K562 (cell line): ENCODE data around the gene ZCWPW1. TPM values are rescaled to one million over a fixed set of nuclear protein-coding genes. Genes with fewer than 3 reads are reported as not detected.
A peak's percentile ranks its signal among the peaks of the same experiment; 100 is the strongest.

Source experiments
- ATAC-seq: fragments of 200-7000 bp; cut with Tn5 transposase; 3 replicates; pipeline ENCODE4 v1.9.1; 2020; ENCODE audit warnings: moderate library complexity
- BruUV-seq: library from RNA; stranded (reverse); fragments of 400-500 nt; replicated peaks from 2 replicates; lab custom pipeline; 2021; lab: Mats Ljungman, UMichigan
- CTCF ChIA-PET: fragments of 300-600 bp; formaldehyde crosslinking; extraction: SDS; loops from one replicate; lab custom pipeline; 2021; ENCODE audit warnings: low intra/inter-chr PET ratio; lab: Yijun Ruan, JAX
- POLR2A ChIA-PET: fragments of 300-600, 350-650 bp; sonication (Branson Sonifier 250); formaldehyde crosslinking; extraction: SDS; loops from one replicate; lab custom pipeline; 2021; ENCODE audit warnings: antibody characterized with exemption, inconsistent platforms; lab: Yijun Ruan, JAX
- DNase-seq, 4 experiments: peaks; one replicate each; pipeline versions ENCODE4 v3.0.0 to v3.0.0-alpha.2; 2011 to 2018; ENCODE audit warnings: low spot score in 3 of 4, mixed read lengths in 3 of 4; ENCODE audit errors: extremely low read depth in 1 of 4
- FAIRE-seq: peaks from 2 replicates; lab custom pipeline; 2011; peaks lifted over from hg19 to GRCh38; lab: Jason Lieb, UNC
- H2AFZ ChIP-seq: 2 replicates; pipeline ENCODE4 v1.6.0; 2011; ENCODE audit warnings: low read depth, low read length, control low read depth, inconsistent platforms
- H3K27ac ChIP-seq: fragments of 200-600 bp; 3 replicates; pipeline ENCODE4 v1.8.0; 2011; ENCODE audit warnings: low read depth, mild to moderate bottlenecking, control low read depth, inconsistent platforms, low read length, moderate library complexity, mixed read lengths; ENCODE audit errors: extremely low read depth
- H3K27me3 ChIP-seq, 2 experiments: fragments of 300-600 bp in 1 of 2; 2 replicates in 1 of 2; 3 replicates in 1 of 2; pipeline versions ENCODE4 v1.6.0 to v1.8.0; 2011; ENCODE audit warnings: inconsistent platforms in 2 of 2, low read length in 2 of 2, mild to moderate bottlenecking in 1 of 2, mixed read lengths in 1 of 2, moderate library complexity in 1 of 2; ENCODE audit not compliant: control insufficient read depth in 2 of 2, insufficient read depth in 2 of 2
- H3K36me3 ChIP-seq: fragments of 300-600 bp; 3 replicates; pipeline ENCODE4 v1.8.0; 2011; ENCODE audit warnings: mild to moderate bottlenecking, low read length, inconsistent platforms; ENCODE audit not compliant: control insufficient read depth, insufficient read depth
- H3K4me1 ChIP-seq, 2 experiments: fragments of 200-600 bp in 1 of 2; replicated peaks in 1 of 2; 2 replicates in 1 of 2; 3 replicates in 1 of 2; pipeline versions ENCODE4 v1.5.1 to v1.8.0; 2011; ENCODE audit warnings: inconsistent platforms in 2 of 2, low read length in 2 of 2, mild to moderate bottlenecking in 1 of 2, mixed read lengths in 1 of 2, moderate library complexity in 1 of 2; ENCODE audit not compliant: control insufficient read depth in 2 of 2, insufficient read depth in 2 of 2
- H3K4me2 ChIP-seq: 2 replicates; pipeline ENCODE4 v1.6.1; 2011; ENCODE audit warnings: low read length, control low read depth, inconsistent platforms, mixed read lengths; ENCODE audit not compliant: insufficient read depth
- H3K4me3 ChIP-seq: fragments of 200-600 bp; sonication (generic), shearing (Covaris generic); 2 replicates; pipeline ENCODE4 v1.5.1; 2016; ENCODE audit warnings: control low read depth, inconsistent platforms
- H3K79me2 ChIP-seq: fragments of 200-600 bp; 3 replicates; pipeline ENCODE4 v1.8.0; 2011; ENCODE audit warnings: low read length, inconsistent platforms; ENCODE audit not compliant: control insufficient read depth, insufficient read depth
- H3K9ac ChIP-seq, 2 experiments: 2 replicates each; pipeline versions ENCODE4 v1.6.0 to v1.6.1; 2011; ENCODE audit warnings: low read depth in 2 of 2, low read length in 2 of 2, control low read depth in 1 of 2, inconsistent platforms in 1 of 2, mild to moderate bottlenecking in 1 of 2, mixed read lengths in 1 of 2; ENCODE audit not compliant: insufficient read depth in 1 of 2
- H3K9me1 ChIP-seq: one replicate; pipeline ENCODE4 v1.6.0; 2011; ENCODE audit warnings: inconsistent platforms, mild to moderate bottlenecking, low read length, moderate library complexity; ENCODE audit not compliant: control insufficient read depth, insufficient read depth
- H3K9me3 ChIP-seq: replicated peaks from 2 replicates; pipeline ENCODE4 v1.5.1; 2011; ENCODE audit warnings: low read depth, low read length, inconsistent platforms; ENCODE audit not compliant: control insufficient read depth, insufficient read depth
- H4K20me1 ChIP-seq: replicated peaks from 2 replicates; pipeline ENCODE4 v1.6.1; 2011; ENCODE audit warnings: low read length, inconsistent platforms, mixed read lengths; ENCODE audit not compliant: control insufficient read depth, insufficient read depth
- CHD1 ChIP-seq: fragments of 200-600 bp; sonication (generic); IDR thresholded peaks from one replicate; pipeline ENCODE4 v1.6.1; 2012; ENCODE audit warnings: mild to moderate bottlenecking, moderate library complexity, low read length, inconsistent platforms
- PHF20 ChIP-seq: fragments of 450-650 bp; IDR thresholded peaks from 2 replicates; pipeline ENCODE4 v1.6.1; 2018; ENCODE audit not compliant: partially characterized antibody
- POLR2A ChIP-seq: fragments of 450-650 bp; conservative IDR thresholded peaks from 2 replicates; pipeline ENCODE4 v1.6.1; 2016
- POLR2AphosphoS5 ChIP-seq: IDR thresholded peaks from 2 replicates; pipeline ENCODE4 v1.6.1; 2011; ENCODE audit warnings: mild to moderate bottlenecking, low read depth, low read length, moderate library complexity; ENCODE audit not compliant: control insufficient read depth, insufficient read depth
- SUPT5H ChIP-seq: fragments of 450-650 bp; IDR thresholded peaks from 2 replicates; pipeline ENCODE4 v1.6.1; 2016
- THRB ChIP-seq: fragments of 450-650 bp; formaldehyde crosslinking; conservative IDR thresholded peaks from 2 replicates; pipeline ENCODE4 v1.4.0; 2022; ENCODE audit warnings: mild to moderate bottlenecking, missing genetic modification characterization
- WGBS: fragments of 100-300 bp; shearing (Covaris generic); methylation state at CpG from one replicate; pipeline ENCODE4 v1.1.6; 2016; ENCODE audit warnings: low coverage, mixed read lengths; ENCODE audit not compliant: insufficient coverage; ENCODE audit errors: missing lambda C conversion rate; 5-methylcytosine and 5-hydroxymethylcytosine counted together
- in situ Hi-C: fragments of 300-500 bp; cut with MboI; formaldehyde crosslinking; loops from 4 replicates; pipeline ENCODE4 v1.15.0; 2018; ENCODE audit warnings: inconsistent platforms, mixed read lengths
- intact Hi-C: fragments of 100-400 bp; cut with micrococcal nuclease; formaldehyde crosslinking; loops from 2 replicates; pipeline ENCODE4 v1.14.2; 2022
- polyA plus RNA-seq, 8 experiments: library from polyadenylated mRNA; depleted of rRNA in 4 of 8; stranded (reverse) in 5 of 8; unstranded in 3 of 8; fragments of >200 nt; fragmentation: Nextera tagmentation in 2 of 8; fragmentation: Illumina TruSeq in 1 of 8; extraction: Ambion mirVana in 2 of 8; extraction: Trizol in 1 of 8; gene quantifications; 2 replicates each; pipeline versions ENCODE4 v1.2.1 to v1.2.3, GENCODE V29; 2011 to 2014; ENCODE audit warnings: inconsistent platforms in 1 of 8, missing spikeins in 1 of 8
- total RNA-seq, 7 experiments: library from RNA; depleted of rRNA in 6 of 7; stranded (reverse); fragments of >200 nt in 6 of 7; fragmentation: Illumina TruSeq in 2 of 7; extraction: Trizol in 2 of 7; gene quantifications; 2 replicates each; pipeline versions ENCODE4 v1.2.1 to v1.2.3, GENCODE V29; 2011 to 2021; ENCODE audit warnings: low replicate concordance in 1 of 7

The ZCWPW1 gene
- total and polyA plus RNA-seq, 9 of the 15 experiments (the other 6 are each of a cell fraction or from before 2014, with no cell fraction given): 0.18 to 1.7 (median 1.2) TPM

DNA sequence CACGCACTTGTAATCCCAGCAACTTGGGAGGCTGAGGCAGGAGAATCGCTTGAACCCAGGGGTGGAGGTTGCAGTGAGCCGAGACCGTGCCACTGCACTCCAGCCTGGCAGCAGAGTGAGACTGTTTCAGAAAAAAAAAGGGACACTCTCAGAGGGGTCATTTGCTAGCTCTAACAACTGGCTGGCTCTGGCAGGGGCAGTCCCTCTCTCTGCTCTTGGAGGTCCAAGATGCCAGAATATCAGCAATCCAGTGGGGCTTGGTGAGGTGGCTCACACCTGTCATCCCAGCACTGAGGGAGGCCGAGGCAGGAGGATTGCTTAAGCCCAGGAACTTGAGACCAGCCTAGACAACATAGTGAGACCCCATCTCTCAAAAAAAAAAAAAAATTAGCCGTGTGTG, 57.8 kb downstream of the ZCWPW1 start:
- H3K9me3 ChIP-seq: no peaks in the 10 kb centered on the region
- H3K4me3 ChIP-seq: no peak overlapping the region
- POLR2A ChIA-PET: interaction anchor here (0.5 to 0.6 kb wide), 3 partner anchors 12 to 755 kb away, joined by 3 read pairs; no protein-coding TSS in a partner anchor
- no peak for DNase-seq
- H4K20me1 ChIP-seq: no peaks in the 10 kb centered on the region
- no TSS peak for BruUV-seq
- WGBS: 59% methylated on average over 6 of the region's 6 CpGs
- CTCF ChIA-PET: no interaction called here
- H3K9ac ChIP-seq: no peak overlapping the region
- intact Hi-C loops: loop anchor here (5.0 kb wide), 1 partner anchor 37 kb away; no protein-coding TSS in a partner anchor
- 0 out of 2 replicates have a peak, but pooled peaks have one; percentile 7 for TF ChIP-seq SUPT5H
- 0 out of 2 replicates have a peak, but pooled peaks have one; percentile 3 for TF ChIP-seq POLR2A
- TF ChIP-seq PHF20: no peak
- TF ChIP-seq, all 486 proteins: peak for 2
- peaks cover 4 to 47% of the 10 kb centered on the region in 2 experiments; a peak in 4 of 5 replicates for H3K4me1 ChIP-seq
- H3K9me1 ChIP-seq: no peaks in the 10 kb centered on the region
- no peak overlapping the region for H2AFZ ChIP-seq
- FAIRE-seq: no peak
- in situ Hi-C loops: no loop called here
- H3K27ac ChIP-seq: no peak overlapping the region
- H3K27me3 ChIP-seq: no peaks in the 10 kb centered on the region
- H3K79me2 ChIP-seq: no peaks in the 10 kb centered on the region
- peaks cover 11% of the 10 kb centered on the region; the same call in 1 of the 3 replicates for H3K36me3 ChIP-seq
- ATAC-seq: no peak
- no peak overlapping the region for H3K4me2 ChIP-seq

GRCh38 chr7:100370303-100370702, 58.2 kb downstream of the ZCWPW1 start:
- TF ChIP-seq CHD1: no peak
- TF ChIP-seq POLR2A: peak; percentile 8; the same call in 1 of the 2 replicates
- 0 out of 2 replicates have a peak, but pooled peaks have one; percentile 16 for TF ChIP-seq POLR2AphosphoS5
- 0 out of 2 replicates have a peak, but pooled peaks have one; percentile 47 for TF ChIP-seq THRB (CRISPR knock-in tag)
- TF ChIP-seq, all 486 proteins: peak for 3
- no peaks in the 10 kb centered on the region for H4K20me1 ChIP-seq
- DNase-seq (no peak), FAIRE-seq (no peak), ATAC-seq (no peak)
- no peaks in the 10 kb centered on the region for H3K27me3 ChIP-seq
- no peak overlapping the region for H2AFZ ChIP-seq
- no peak overlapping the region for H3K27ac ChIP-seq
- H3K36me3 ChIP-seq: peaks cover 11% of the 10 kb centered on the region; the same call in 1 of the 3 replicates
- ChIA-PET POLR2A (interaction anchor here (0.5 to 0.6 kb wide), 3 partner anchors 12 to 756 kb away, joined by 3 read pairs; no protein-coding TSS in a partner anchor), CTCF (no interaction called here)
- H3K4me2 ChIP-seq: no peak overlapping the region
- no peaks in the 10 kb centered on the region for H3K9me1 ChIP-seq
- in situ Hi-C loops: no loop called here
- no peaks in the 10 kb centered on the region for H3K9me3 ChIP-seq
- H3K9ac ChIP-seq: no peak overlapping the region; a peak in 1 of 4 replicates
- 44% methylated on average over 4 of the region's 4 CpGs for WGBS
- intact Hi-C loops: loop anchor here (5.0 kb wide), 1 partner anchor 37 kb away; no protein-coding TSS in a partner anchor
- no peaks in the 10 kb centered on the region for H3K79me2 ChIP-seq
- BruUV-seq: no TSS peak
- no peak overlapping the region for H3K4me3 ChIP-seq
- peaks cover 2 to 45% of the 10 kb centered on the region in 2 experiments; a peak in 3 of 5 replicates for H3K4me1 ChIP-seq
